ENCODE results near the gene TDRKH.
A peak's percentile ranks its signal among the peaks of the same experiment; 100 is the strongest.

TDRKH gene

DNA sequence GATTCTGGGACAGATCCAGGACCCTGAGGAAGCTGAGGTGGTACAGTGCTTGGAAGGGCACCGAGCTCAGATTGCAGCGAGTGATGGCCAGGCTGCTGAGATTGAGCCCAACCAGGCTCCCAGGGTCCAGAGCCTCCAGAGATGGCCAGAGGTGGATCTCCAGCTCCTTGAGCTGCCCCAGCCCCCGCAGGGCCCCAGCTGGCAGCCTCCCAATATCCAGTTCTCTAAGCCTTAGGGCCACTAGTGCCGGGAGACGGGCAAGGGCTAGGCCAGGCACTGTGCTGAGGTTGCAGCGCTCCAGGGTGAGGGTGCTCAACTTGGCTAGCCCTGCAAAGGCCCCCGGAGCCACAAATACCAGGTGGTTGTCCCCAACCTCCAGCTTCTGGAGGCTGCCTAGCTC is 11.5 kb upstream of the TDRKH start:
- H2BK5ac ChIP-seq (ENCODE audit: low read depth, low read length, poor library complexity): no peak overlapping the region
- no peak overlapping the region for H2AFZ ChIP-seq (ENCODE audit: insufficient read depth, low read length, poor library complexity)
- H3K9me3 ChIP-seq (ENCODE audit: insufficient read depth, low read depth, low read length): no peaks in the 10 kb centered on the region
- H3K79me2 ChIP-seq (ENCODE audit: control insufficient read depth, insufficient read depth, low read length, poor library complexity): no peaks in the 10 kb centered on the region
- H3K4me2 ChIP-seq (ENCODE audit: low read length): no peak overlapping the region
- no CpG with 5 or more reads among the region's 7 CpGs for WGBS (ENCODE audit: extremely low coverage, insufficient coverage, insufficient read length)
- H2BK12ac ChIP-seq (ENCODE audit: low read length): no peak overlapping the region
- no peak overlapping the region for H3K9ac ChIP-seq (ENCODE audit: low read length)
- H3K36me3 ChIP-seq (ENCODE audit: control insufficient read depth in 1 of 2, insufficient read depth in 2 of 2, low read length in 2 of 2): no peaks in the 10 kb centered on the region
- no peak overlapping the region for H3K4me3 ChIP-seq (ENCODE audit: low read depth, low read length)
- no peak overlapping the region for H3K23ac ChIP-seq (ENCODE audit: low read length)
- H2AK5ac ChIP-seq (ENCODE audit: low read length): no peak overlapping the region
- H4K91ac ChIP-seq (ENCODE audit: low read depth, low read length): no peak overlapping the region
- no peak overlapping the region for H3K4ac ChIP-seq (ENCODE audit: low read depth, low read length)
- H3K27me3 ChIP-seq (ENCODE audit: insufficient read depth, low read length): no peaks in the 10 kb centered on the region
- no peak overlapping the region for H4K12ac ChIP-seq (ENCODE audit: low read depth, low read length)
- no peaks in the 10 kb centered on the region for H3K4me1 ChIP-seq (ENCODE audit: control insufficient read depth in 1 of 2, insufficient read depth in 2 of 2, low read length in 2 of 2)
- H4K8ac ChIP-seq (ENCODE audit: low read depth, low read length): no peak overlapping the region
- H2BK120ac ChIP-seq (ENCODE audit: insufficient read depth, low read length, poor library complexity): no peak overlapping the region
- H3K27ac ChIP-seq (ENCODE audit: low read depth, low read length): no peak overlapping the region
- H3K18ac ChIP-seq (ENCODE audit: low read length): no peak overlapping the region
- no peak overlapping the region for H3K14ac ChIP-seq (ENCODE audit: low read length)
- H3K79me1 ChIP-seq (ENCODE audit: low read length): no peaks in the 10 kb centered on the region
- no peak for DNase-seq

DNA sequence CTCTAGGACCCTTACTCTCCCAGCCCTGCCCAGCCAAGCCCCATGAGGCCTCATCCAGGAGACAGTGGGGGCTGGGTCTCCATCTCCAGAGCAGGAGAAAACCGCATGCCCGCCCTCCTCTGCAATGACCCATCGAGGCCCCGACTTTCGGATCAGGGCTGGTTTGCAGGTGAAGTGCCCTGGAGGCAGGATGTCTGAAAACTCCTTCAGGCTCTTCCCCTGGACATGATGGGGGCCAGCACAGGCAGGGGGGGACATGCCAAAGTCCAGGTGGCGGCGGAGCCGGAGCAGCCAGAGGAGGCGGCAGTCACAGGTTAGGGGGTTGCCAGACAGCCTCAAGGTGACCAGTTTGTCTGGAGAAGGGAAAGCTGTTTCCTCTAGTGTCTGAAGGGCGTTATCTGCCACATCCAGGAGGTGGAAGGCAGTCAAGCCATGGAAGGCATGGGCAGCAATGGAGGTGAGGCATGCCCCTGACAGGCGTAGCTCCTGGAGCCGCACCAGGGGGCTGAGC is 11.1 kb upstream of the TDRKH start:
- H4K12ac ChIP-seq (ENCODE audit: low read depth, low read length): no peak overlapping the region
- H3K4ac ChIP-seq (ENCODE audit: low read depth, low read length): no peak overlapping the region
- H3K9ac ChIP-seq (ENCODE audit: low read length): no peak overlapping the region
- H4K8ac ChIP-seq (ENCODE audit: low read depth, low read length): no peak overlapping the region
- H3K27me3 ChIP-seq (ENCODE audit: insufficient read depth, low read length): no peaks in the 10 kb centered on the region
- no peak overlapping the region for H3K23ac ChIP-seq (ENCODE audit: low read length)
- H3K14ac ChIP-seq (ENCODE audit: low read length): no peak overlapping the region
- no peak overlapping the region for H2AFZ ChIP-seq (ENCODE audit: insufficient read depth, low read length, poor library complexity)
- H2BK120ac ChIP-seq (ENCODE audit: insufficient read depth, low read length, poor library complexity): no peak overlapping the region
- no peak overlapping the region for H3K4me2 ChIP-seq (ENCODE audit: low read length)
- H2AK5ac ChIP-seq (ENCODE audit: low read length): no peak overlapping the region
- H4K91ac ChIP-seq (ENCODE audit: low read depth, low read length): no peak overlapping the region
- WGBS (ENCODE audit: extremely low coverage, insufficient coverage, insufficient read length): no CpG with 5 or more reads among the region's 12 CpGs
- no peak overlapping the region for H2BK5ac ChIP-seq (ENCODE audit: low read depth, low read length, poor library complexity)
- no peaks in the 10 kb centered on the region for H3K79me1 ChIP-seq (ENCODE audit: low read length)
- H3K4me3 ChIP-seq (ENCODE audit: low read depth, low read length): no peak overlapping the region
- H3K18ac ChIP-seq (ENCODE audit: low read length): no peak overlapping the region
- H3K36me3 ChIP-seq (ENCODE audit: control insufficient read depth in 1 of 2, insufficient read depth in 2 of 2, low read length in 2 of 2): no peaks in the 10 kb centered on the region
- no peak overlapping the region for H3K27ac ChIP-seq (ENCODE audit: low read depth, low read length)
- H2BK12ac ChIP-seq (ENCODE audit: low read length): no peak overlapping the region
- H3K4me1 ChIP-seq (ENCODE audit: control insufficient read depth in 1 of 2, insufficient read depth in 2 of 2, low read length in 2 of 2): no peaks in the 10 kb centered on the region
- no peaks in the 10 kb centered on the region for H3K9me3 ChIP-seq (ENCODE audit: insufficient read depth, low read depth, low read length)
- H3K79me2 ChIP-seq (ENCODE audit: control insufficient read depth, insufficient read depth, low read length, poor library complexity): no peaks in the 10 kb centered on the region
- DNase-seq: no peak

DNA sequence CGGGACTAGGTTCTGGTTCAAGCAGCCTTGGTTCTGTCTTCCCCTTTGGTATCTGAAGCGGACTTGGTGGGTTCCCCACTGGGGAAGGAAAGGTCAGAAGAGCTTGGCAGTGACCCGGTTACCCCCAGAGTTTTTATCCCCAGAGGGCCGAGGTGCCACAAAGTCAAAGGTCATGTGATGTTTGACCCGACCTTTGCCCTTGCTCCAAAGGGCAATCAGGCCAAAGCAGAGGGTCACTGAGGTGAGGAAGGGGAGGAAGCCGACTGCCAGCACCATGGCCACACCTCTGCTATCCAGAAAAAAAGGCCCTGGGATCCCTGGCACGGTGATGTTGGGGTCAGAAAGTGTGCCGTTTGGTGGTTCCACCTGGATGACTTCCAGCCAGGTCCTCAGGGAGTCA is 10.5 kb upstream of the TDRKH start:
- Histone ChIP-seq H3K79me2 (ENCODE audit: control insufficient read depth, insufficient read depth, low read length, poor library complexity) (no peaks in the 10 kb centered on the region), H3K27me3 (ENCODE audit: insufficient read depth, low read length) (no peaks in the 10 kb centered on the region), H2BK12ac (ENCODE audit: low read length) (no peak overlapping the region), H3K14ac (ENCODE audit: low read length) (no peak overlapping the region), H3K9me3 (ENCODE audit: insufficient read depth, low read depth, low read length) (no peaks in the 10 kb centered on the region), H4K91ac (ENCODE audit: low read depth, low read length) (no peak overlapping the region), H3K4me2 (ENCODE audit: low read length) (no peak overlapping the region), H2BK5ac (ENCODE audit: low read depth, low read length, poor library complexity) (no peak overlapping the region), H4K8ac (ENCODE audit: low read depth, low read length) (no peak overlapping the region), H3K18ac (ENCODE audit: low read length) (no peak overlapping the region), H3K9ac (ENCODE audit: low read length) (no peak overlapping the region), H3K36me3 (ENCODE audit: control insufficient read depth in 1 of 2, insufficient read depth in 2 of 2, low read length in 2 of 2) (no peaks in the 10 kb centered on the region), H3K27ac (ENCODE audit: low read depth, low read length) (no peak overlapping the region), H2AFZ (ENCODE audit: insufficient read depth, low read length, poor library complexity) (no peak overlapping the region), H3K4me1 (ENCODE audit: control insufficient read depth in 1 of 2, insufficient read depth in 2 of 2, low read length in 2 of 2) (no peaks in the 10 kb centered on the region), H3K4ac (ENCODE audit: low read depth, low read length) (no peak overlapping the region), H3K79me1 (ENCODE audit: low read length) (no peaks in the 10 kb centered on the region), H2BK120ac (ENCODE audit: insufficient read depth, low read length, poor library complexity) (no peak overlapping the region), H4K12ac (ENCODE audit: low read depth, low read length) (no peak overlapping the region), H3K23ac (ENCODE audit: low read length) (no peak overlapping the region), H3K4me3 (ENCODE audit: low read depth, low read length) (no peak overlapping the region), H2AK5ac (ENCODE audit: low read length) (no peak overlapping the region)
- no peak for DNase-seq
- no CpG with 5 or more reads among the region's 8 CpGs for WGBS (ENCODE audit: extremely low coverage, insufficient coverage, insufficient read length)

DNA sequence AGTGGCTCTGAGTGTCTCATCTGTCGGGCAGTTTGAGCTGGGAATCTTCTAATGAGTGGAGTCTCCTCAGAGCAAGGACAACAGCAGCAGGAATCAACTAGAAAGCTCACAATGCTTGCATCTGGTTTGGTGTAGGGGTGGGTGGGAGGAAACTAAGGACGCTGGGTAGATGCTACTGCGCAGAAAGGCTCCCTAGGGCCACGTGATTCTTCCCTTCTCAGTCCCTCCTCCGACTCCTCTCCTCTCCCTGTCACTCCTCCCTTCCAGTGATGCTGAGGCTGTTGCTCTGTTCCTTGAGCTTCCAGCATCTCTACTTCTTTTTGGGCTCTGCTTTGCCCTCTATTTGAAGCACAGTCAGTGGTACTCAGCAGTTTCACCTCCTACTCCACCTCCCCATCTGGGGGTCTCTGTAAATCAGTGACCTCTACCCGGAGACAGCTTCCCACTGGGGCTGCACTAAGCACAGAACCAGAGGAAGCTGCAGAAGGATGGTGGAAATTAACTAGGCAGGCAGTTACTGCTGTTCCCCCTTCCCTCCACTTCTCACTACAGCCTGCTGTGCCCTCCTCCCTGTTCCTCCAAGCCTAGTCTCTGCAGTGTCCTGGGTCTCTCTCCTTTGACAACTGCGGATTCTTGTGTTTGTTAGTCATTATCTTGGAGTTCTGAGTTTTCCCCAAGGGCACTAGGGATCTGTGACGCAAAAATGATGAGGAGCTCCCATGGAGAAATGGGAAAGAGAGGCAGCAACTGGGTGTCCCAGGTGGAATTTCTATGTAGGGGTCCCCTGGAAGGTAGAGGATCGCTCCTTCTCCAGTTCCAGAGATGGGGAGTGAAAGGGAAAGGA is 9.1 kb upstream of the TDRKH start:
- no peak overlapping the region for H3K27ac ChIP-seq (ENCODE audit: low read depth, low read length)
- H3K23ac ChIP-seq (ENCODE audit: low read length): no peak overlapping the region
- H4K8ac ChIP-seq (ENCODE audit: low read depth, low read length): no peak overlapping the region
- no peak overlapping the region for H3K4me2 ChIP-seq (ENCODE audit: low read length)
- no peaks in the 10 kb centered on the region for H3K9me3 ChIP-seq (ENCODE audit: insufficient read depth, low read depth, low read length)
- H4K12ac ChIP-seq (ENCODE audit: low read depth, low read length): no peak overlapping the region
- H3K79me2 ChIP-seq (ENCODE audit: control insufficient read depth, insufficient read depth, low read length, poor library complexity): no peaks in the 10 kb centered on the region
- H3K4me1 ChIP-seq (ENCODE audit: control insufficient read depth in 1 of 2, insufficient read depth in 2 of 2, low read length in 2 of 2): no peaks in the 10 kb centered on the region
- no peak overlapping the region for H2BK5ac ChIP-seq (ENCODE audit: low read depth, low read length, poor library complexity)
- H3K27me3 ChIP-seq (ENCODE audit: insufficient read depth, low read length): no peaks in the 10 kb centered on the region
- H3K14ac ChIP-seq (ENCODE audit: low read length): no peak overlapping the region
- no peak overlapping the region for H3K18ac ChIP-seq (ENCODE audit: low read length)
- peak in 1 of 2 donors; percentile 50 for DNase-seq
- H2BK120ac ChIP-seq (ENCODE audit: insufficient read depth, low read length, poor library complexity): no peak overlapping the region
- no peaks in the 10 kb centered on the region for H3K79me1 ChIP-seq (ENCODE audit: low read length)
- no peak overlapping the region for H2AFZ ChIP-seq (ENCODE audit: insufficient read depth, low read length, poor library complexity)
- H3K36me3 ChIP-seq (ENCODE audit: control insufficient read depth in 1 of 2, insufficient read depth in 2 of 2, low read length in 2 of 2): no peaks in the 10 kb centered on the region
- H4K91ac ChIP-seq (ENCODE audit: low read depth, low read length): no peak overlapping the region
- no peak overlapping the region for H3K4ac ChIP-seq (ENCODE audit: low read depth, low read length)
- no CpG with 5 or more reads among the region's 9 CpGs for WGBS (ENCODE audit: extremely low coverage, insufficient coverage, insufficient read length)
- H2AK5ac ChIP-seq (ENCODE audit: low read length): no peak overlapping the region
- H3K9ac ChIP-seq (ENCODE audit: low read length): no peak overlapping the region
- no peak overlapping the region for H2BK12ac ChIP-seq (ENCODE audit: low read length)
- H3K4me3 ChIP-seq (ENCODE audit: low read depth, low read length): no peak overlapping the region

Data from trophoblast cell (in vitro differentiated cells and primary cell).